HL-60/S4 treated with phorbol 12-myristate 13-acetate at 8.2 ng/mL for 4 days and 3 days (cell line): ENCODE measurements around the gene CELF4.
"Not testable (repeated sequence)": the region's sequence is repeated elsewhere in the genome, so short reads cannot be mapped to it uniquely, and the experiment has no call there.

ENCODE experiments used
- in situ Hi-C: fragments of 300-500 bp; cut with MboI; formaldehyde crosslinking; loops from 2 replicates; pipeline ENCODE4 v1.15.0; 2022; ENCODE audit warnings: low sequenced_read_pairs

Gene CELF4

GRCh38 chr18:37473195-37473840, 92.3 kb downstream of the CELF4 start:
- in situ Hi-C loops: no loop called here

- in situ Hi-C loops: no loop called here
Observed at GRCh38 chr18:37471637-37472036, 94.0 kb downstream of the CELF4 start.

DNA sequence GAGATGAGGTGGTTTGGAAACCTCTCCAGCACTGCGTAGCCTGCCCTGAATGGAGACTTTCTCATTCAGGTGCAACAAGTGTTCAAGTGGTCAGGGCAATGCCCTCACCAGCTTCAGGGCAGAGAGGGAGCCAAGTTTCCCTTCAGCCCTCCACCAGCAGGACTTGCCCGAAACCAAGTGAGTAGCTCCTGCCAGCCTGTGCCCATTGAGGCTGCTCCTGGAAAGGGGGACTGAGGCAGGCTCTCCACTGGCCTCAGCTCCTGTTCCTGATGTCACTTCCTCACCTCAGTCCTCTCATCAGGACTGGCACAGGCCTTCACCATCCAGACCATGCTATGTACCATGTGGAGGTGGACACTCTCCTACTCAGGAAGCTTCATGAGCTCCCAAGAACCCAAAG, 94.6 kb downstream of the CELF4 start:
- in situ Hi-C loops: no loop called here

- in situ Hi-C loops: no loop called here
Observed at GRCh38 chr18:37467002-37467662, 98.5 kb downstream of the CELF4 start.

DNA sequence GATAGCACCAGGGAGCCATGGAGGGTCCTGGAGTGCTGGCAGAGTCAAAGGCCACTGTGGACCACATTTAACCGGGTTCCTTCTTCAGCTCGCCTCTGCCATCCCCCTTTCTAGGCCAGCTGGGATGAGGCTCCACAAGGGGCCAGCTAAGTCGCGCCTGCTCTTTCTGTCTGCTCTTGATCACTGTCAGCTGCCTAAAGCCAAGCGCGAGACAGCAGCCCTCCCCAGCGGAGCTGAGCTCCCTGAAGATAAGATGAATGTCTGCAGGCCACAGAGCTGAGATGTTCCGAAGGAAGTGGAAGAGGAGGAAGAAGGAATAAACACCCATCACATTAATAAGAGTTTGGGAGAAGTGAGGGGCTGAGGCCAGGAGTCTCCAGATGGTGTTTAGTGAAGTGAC, 99.6 kb downstream of the CELF4 start:
- in situ Hi-C loops: no loop called here

DNA sequence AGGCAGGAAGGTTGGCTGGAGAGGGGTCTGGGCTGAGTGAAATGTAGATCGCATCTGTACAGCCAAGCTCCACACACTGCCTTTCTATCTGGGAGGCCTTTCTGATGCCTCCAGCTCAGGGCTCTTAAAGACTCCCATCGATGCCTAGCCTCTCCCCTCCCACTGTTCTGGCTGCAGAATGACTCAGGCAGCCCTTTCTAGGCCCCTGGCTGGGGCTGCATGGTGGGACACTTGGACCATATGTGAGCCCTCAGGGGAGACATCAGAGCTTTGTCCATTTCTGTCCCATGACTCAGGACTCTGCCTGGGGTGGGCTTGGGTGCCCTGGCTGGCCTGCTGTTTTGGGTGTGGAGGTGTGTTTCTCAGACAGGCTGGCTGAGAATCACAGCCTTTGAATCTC, 101.3 kb downstream of the CELF4 start:
- in situ Hi-C loops: no loop called here

GRCh38 chr18:37461329-37461728, 104.3 kb downstream of the CELF4 start:
- in situ Hi-C loops: not testable (repeated sequence)

- in situ Hi-C loops: no loop called here
Observed at GRCh38 chr18:37460604-37461003, 105.0 kb downstream of the CELF4 start.

DNA sequence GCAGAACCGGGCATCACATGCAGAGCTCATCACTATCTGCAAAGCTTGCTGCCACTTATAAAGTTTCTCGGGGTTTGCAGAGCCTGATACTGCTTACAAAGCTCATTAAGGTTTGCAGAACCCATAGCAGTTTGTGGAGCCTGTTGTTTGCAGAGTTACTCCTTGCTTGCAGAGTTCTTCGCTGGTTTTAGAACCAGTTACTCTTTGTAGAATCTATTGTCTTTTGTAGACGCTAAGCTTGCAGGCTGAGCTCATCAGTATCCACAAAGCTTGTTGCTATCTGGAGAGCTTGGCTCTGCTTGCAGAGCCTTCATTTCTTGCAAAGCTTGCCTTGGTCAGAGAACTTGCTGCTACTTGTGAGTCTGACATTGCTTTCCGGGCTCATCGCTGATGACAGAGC, 106.9 kb downstream of the CELF4 start:
- in situ Hi-C loops: no loop called here

GRCh38 chr18:37457753-37458152, 107.8 kb downstream of the CELF4 start:
- in situ Hi-C loops: no loop called here

DNA sequence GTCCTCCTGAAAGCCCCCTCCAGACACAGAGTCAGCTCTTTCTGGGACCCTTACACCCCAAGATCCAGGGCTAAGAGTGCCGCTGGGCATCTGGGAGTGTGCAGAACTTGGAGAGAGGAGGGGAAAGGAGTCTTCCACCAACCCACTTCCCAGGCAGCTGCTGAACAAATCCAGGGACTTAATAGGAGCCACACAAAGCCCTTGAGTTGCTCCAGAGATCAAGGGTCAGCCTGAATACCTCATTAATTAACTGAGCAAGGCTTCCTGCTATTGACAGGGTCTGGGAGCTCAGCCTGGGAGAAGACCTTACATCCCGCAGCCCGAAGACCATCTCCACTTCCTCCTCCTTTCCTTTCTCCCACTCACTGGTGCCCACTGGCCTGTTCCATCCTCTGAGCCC, 108.3 kb downstream of the CELF4 start:
- in situ Hi-C loops: no loop called here

- in situ Hi-C loops: no loop called here
Observed at GRCh38 chr18:37456873-37457272, 108.7 kb downstream of the CELF4 start.

DNA sequence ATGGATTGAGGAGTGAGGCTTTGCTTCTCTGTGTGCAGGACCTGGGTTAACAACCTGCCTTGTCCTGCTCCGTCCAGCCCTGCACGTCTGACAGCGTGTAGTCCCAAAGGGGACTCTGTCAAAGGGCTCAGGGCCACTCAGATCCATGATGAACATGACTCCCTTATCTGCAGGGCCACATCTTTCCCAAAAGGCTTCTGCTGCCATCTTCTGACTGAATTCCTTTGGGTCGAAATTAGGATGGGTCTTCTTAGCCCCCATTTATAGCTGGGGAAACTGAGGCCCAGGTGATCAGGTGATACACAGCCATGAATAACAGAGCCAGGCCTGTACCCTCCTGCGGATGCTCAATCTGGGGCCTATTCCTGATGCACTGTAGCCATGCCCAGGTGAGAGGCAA, 109.2 kb downstream of the CELF4 start:
- in situ Hi-C loops: no loop called here

- in situ Hi-C loops: no loop called here
Observed at GRCh38 chr18:37453752-37454151, 111.8 kb downstream of the CELF4 start.

- in situ Hi-C loops: no loop called here
Observed at GRCh38 chr18:37452682-37453385, 112.8 kb downstream of the CELF4 start.

- in situ Hi-C loops: no loop called here
Observed at GRCh38 chr18:37452015-37452414, 113.6 kb downstream of the CELF4 start.

DNA sequence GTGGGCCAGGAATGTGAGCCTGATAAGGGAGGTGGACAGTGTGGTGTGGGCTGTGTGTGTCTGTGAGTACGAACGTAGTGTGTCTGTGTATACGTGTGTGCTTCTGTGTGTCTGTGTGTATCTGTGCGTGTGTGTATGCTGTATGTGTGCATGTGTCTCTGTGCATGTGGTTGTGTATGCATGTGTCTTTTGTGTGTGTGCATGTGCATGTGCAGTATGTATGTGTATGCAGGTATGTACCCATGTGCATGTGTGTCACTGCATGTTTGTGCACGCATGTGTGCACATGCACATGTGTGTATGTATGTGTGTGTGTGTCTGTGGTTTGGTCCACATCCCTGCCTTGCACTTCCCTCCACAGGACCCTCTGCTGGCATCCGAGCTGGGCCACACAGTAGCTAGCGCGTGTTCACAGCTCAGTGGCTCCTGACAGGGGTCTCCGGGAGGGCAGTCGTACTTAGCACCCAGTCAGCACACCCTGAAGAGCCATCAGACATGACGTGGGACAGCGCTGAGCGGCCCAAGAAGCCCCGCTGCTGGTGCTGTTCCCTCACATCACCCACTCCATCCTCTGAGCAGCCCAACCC, 114.3 kb downstream of the CELF4 start:
- in situ Hi-C loops: no loop called here

DNA sequence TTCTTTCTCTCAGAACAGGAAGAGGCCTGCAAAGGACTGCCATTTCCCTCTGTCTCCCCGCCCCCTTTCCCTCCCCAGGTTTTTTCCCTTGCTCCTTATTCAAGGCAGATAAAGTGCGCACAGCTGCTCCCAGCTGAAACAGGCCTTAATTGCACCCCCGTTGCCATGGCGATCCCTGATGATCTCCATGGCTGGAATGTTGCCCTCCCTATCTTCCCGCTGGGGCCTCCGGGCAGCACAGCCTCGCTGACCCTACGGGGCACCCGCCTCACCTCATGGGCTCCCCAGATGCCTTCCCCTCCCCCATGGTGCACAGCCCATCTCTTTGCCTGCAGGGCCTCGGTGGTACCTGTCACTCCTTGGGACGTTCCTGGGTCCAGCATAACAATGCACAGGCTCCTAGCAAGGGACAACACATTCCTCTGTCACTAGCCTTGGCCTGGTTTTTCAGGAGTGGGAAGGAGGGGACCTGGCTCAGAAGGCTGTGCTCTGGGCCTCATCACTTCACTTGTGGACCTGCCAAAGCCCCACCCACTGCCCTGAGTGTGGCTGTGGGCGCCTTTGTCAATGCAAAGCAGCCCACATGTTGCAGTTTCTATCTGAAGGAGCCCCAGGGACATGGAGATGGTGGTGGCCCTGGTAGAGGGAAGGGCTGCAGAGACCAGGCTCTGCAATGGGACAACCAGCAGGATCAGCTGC, 115.0 kb downstream of the CELF4 start:
- in situ Hi-C loops: no loop called here

GRCh38 chr18:37449618-37450017, 116.0 kb downstream of the CELF4 start:
- in situ Hi-C loops: no loop called here

DNA sequence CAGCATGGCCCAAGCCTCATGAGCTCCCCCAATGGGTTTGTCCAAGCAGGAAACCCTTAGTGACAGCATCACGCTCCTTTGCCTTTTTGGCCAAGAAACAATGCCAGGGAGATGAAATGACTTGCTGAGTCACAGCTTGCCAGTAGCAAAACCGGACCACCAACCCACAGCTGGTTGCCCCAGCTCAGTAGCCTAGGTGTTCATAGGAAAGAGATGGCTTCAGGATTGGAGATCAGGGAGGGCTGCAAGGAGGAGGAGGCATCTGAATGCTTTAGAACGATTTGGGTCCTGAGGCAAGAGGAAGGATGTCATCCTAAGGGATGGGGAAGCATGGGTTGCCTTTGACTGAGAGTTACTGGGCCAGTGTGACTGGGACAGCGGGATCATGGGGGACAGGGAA, 116.7 kb downstream of the CELF4 start:
- in situ Hi-C loops: no loop called here
